SU-DHL-6 (cell line): ENCODE data around the gene TEX9.

Experiments used
- H2AFZ ChIP-seq: fragments of 200-600 bp; sonication (generic); 2 replicates; pipeline ENCODE4 v1.6.1; 2014; ENCODE audit warnings: low read depth, mild to moderate bottlenecking, moderate library complexity, mixed read lengths, antibody characterized with exemption, low read length; ENCODE audit not compliant: severe bottlenecking
- H3F3A ChIP-seq: fragments of 200-600 bp; shearing (Covaris generic); 2 replicates; pipeline ENCODE4 v1.6.0; 2016; ENCODE audit warnings: antibody characterized with exemption, mild to moderate bottlenecking; ENCODE audit not compliant: insufficient read depth
- H3K27ac ChIP-seq: fragments of 200-600 bp; sonication (generic); 2 replicates; pipeline ENCODE4 v1.5.1; 2016; ENCODE audit warnings: low read depth, mild to moderate bottlenecking, low read length, moderate library complexity, mixed read lengths
- H3K27me3 ChIP-seq: fragments of 200-600 bp; sonication (generic), shearing (Covaris generic); 2 replicates; pipeline ENCODE4 v1.6.0; 2014; ENCODE audit warnings: mild to moderate bottlenecking, low read length
- H3K36me3 ChIP-seq: fragments of 200-600 bp; sonication (generic); 2 replicates; pipeline ENCODE4 v1.6.1; 2014; ENCODE audit warnings: mild to moderate bottlenecking, low read length, mixed read lengths
- H3K4me2 ChIP-seq: fragments of 300-600, 200-600 bp; shearing (Covaris generic), sonication (generic); 2 replicates; pipeline ENCODE4 v1.6.0; 2014; ENCODE audit warnings: low read length, low read depth, mild to moderate bottlenecking; ENCODE audit not compliant: poor library complexity, severe bottlenecking
- H3K4me3 ChIP-seq: fragments of 200-600 bp; sonication (generic); 2 replicates; pipeline ENCODE4 v1.5.1; 2014; ENCODE audit warnings: antibody characterized with exemption, low read length, mild to moderate bottlenecking, mixed read lengths; ENCODE audit not compliant: insufficient read depth, poor library complexity, severe bottlenecking
- H3K79me2 ChIP-seq: fragments of 200-600 bp; sonication (generic); 2 replicates; pipeline ENCODE4 v1.6.1; 2014; ENCODE audit warnings: mild to moderate bottlenecking, low read length, moderate library complexity; ENCODE audit not compliant: insufficient read depth
- H3K9ac ChIP-seq: fragments of 200-600 bp; sonication (generic); 2 replicates; pipeline ENCODE4 v1.7.0; 2014; ENCODE audit warnings: mild to moderate bottlenecking, low read length
- H3K9me2 ChIP-seq: fragments of 200-600 bp; sonication (generic); replicated peaks from 2 replicates; pipeline ENCODE4 v1.6.1; 2014; ENCODE audit warnings: low read length; ENCODE audit not compliant: insufficient read depth
- H3K9me3 ChIP-seq: fragments of 200-600 bp; sonication (generic); 2 replicates; pipeline ENCODE4 v1.6.1; 2014; ENCODE audit warnings: low read length, mixed read lengths; ENCODE audit not compliant: insufficient read depth
- H4K20me1 ChIP-seq: fragments of 200-600 bp; sonication (generic); 2 replicates; pipeline ENCODE4 v1.6.1; 2014; ENCODE audit warnings: low read depth, mild to moderate bottlenecking, antibody characterized with exemption, low read length, moderate library complexity, mixed read lengths
- EZH2phosphoT487 ChIP-seq: fragments of 200-600 bp; sonication (generic), shearing (Covaris generic); conservative IDR thresholded peaks from 2 replicates; pipeline ENCODE4 v1.6.1; 2018; ENCODE audit warnings: mild to moderate bottlenecking, antibody characterized with exemption, low read length, moderate library complexity, mixed read lengths
- TF ChIP-seq, protein P1 (sequence below): fragments of 200-600 bp; sonication (generic); IDR thresholded peaks from one replicate; pipeline ENCODE4 v1.5.1; 2017; ENCODE audit warnings: antibody characterized with exemption, mild to moderate bottlenecking, low read length, moderate library complexity; ENCODE audit not compliant: insufficient read depth, poor library complexity, severe bottlenecking

TEX9 gene

DNA sequence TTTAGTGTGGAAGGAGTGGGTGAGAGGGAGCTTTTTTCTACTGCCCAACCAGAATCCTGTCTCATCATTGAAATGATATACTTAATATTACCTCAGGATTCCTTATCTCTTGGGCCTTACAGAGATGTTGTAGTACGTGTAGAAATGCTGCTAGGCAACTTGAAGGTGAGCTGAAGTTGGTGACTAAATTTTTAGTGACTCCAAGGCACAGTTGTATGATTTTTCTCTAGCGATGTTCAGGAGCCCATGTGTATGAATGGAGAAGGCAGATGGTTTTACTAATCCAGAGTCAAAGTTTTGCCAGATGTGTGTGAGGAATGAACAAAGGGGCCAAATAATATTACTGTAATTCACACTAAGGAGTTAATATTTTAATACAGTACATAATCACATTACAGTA is 42.8 kb upstream of the TEX9 start:
- Histone ChIP-seq H3K9me2 (no peaks in the 10 kb centered on the region), H3K79me2 (no peaks in the 10 kb centered on the region), H3K27me3 (no peaks in the 10 kb centered on the region), H4K20me1 (no peaks in the 10 kb centered on the region), H3K9me3 (no peaks in the 10 kb centered on the region), H3K9ac (no peak overlapping the region), H3K36me3 (no peaks in the 10 kb centered on the region; the same call in 1 of the 2 replicates), H3K4me2 (no peak overlapping the region), H3K27ac (no peak overlapping the region), H3F3A (no peaks in the 10 kb centered on the region), H2AFZ (no peak overlapping the region), H3K4me3 (no peak overlapping the region)
- TF ChIP-seq, protein P1, sequence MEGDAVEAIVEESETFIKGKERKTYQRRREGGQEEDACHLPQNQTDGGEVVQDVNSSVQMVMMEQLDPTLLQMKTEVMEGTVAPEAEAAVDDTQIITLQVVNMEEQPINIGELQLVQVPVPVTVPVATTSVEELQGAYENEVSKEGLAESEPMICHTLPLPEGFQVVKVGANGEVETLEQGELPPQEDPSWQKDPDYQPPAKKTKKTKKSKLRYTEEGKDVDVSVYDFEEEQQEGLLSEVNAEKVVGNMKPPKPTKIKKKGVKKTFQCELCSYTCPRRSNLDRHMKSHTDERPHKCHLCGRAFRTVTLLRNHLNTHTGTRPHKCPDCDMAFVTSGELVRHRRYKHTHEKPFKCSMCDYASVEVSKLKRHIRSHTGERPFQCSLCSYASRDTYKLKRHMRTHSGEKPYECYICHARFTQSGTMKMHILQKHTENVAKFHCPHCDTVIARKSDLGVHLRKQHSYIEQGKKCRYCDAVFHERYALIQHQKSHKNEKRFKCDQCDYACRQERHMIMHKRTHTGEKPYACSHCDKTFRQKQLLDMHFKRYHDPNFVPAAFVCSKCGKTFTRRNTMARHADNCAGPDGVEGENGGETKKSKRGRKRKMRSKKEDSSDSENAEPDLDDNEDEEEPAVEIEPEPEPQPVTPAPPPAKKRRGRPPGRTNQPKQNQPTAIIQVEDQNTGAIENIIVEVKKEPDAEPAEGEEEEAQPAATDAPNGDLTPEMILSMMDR = no peak
- TF ChIP-seq EZH2phosphoT487 = no peak

DNA sequence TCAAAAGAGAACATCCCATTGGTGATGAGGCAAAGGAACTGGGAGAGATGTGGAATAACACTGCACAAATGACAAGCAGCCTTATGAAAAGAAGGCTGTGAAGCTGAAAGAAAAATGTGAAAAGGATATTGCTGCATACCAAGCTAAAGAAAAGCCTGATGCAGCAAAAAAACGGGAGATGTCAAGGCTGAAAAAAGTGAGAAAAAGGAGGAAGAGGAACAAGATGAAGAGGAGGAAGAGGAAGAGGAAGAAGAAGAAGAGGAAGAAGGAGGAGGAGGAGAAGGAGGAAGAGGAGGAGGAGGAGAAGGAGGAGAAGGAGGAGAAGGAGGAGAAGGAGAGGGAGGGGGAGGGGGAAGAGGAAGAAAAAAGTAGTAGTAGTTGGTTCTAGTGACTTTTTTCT is 41.8 kb upstream of the TEX9 start:
- Histone ChIP-seq H3K4me2 (no peak overlapping the region), H3F3A (no peaks in the 10 kb centered on the region), H3K9ac (no peak overlapping the region), H3K27me3 (no peaks in the 10 kb centered on the region), H3K4me3 (no peak overlapping the region), H3K9me3 (no peaks in the 10 kb centered on the region), H2AFZ (no peak overlapping the region), H3K36me3 (no peaks in the 10 kb centered on the region; the same call in 1 of the 2 replicates), H4K20me1 (no peaks in the 10 kb centered on the region), H3K27ac (no peak overlapping the region), H3K9me2 (no peaks in the 10 kb centered on the region), H3K79me2 (no peaks in the 10 kb centered on the region)
- TF ChIP-seq EZH2phosphoT487 = no peak
- TF ChIP-seq, protein P1 = no peak

DNA sequence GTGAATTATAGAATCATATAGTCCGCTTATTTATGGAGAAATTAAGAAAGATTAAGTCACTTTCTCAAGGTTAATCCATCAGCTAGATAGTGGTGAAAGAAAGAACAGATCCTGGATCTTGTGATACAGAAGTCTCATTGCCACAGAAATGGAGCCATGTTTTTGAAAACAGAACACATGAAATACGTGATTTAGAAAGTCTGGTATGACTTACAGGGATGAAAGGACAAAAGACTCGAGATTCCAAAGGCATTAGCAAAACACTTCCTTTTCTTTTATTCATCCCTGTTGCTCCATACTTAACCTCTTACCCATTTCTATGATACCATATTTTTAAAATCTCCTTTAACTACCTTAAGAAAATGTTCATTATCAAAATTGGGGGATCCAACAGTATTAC is 40.0 kb upstream of the TEX9 start:
- no peaks in the 10 kb centered on the region for H3K79me2 ChIP-seq
- no peaks in the 10 kb centered on the region for H3K9me3 ChIP-seq
- H3K36me3 ChIP-seq = no peaks in the 10 kb centered on the region
- H3K4me2 ChIP-seq = no peak overlapping the region
- H3F3A ChIP-seq = no peaks in the 10 kb centered on the region
- H3K27me3 ChIP-seq = no peaks in the 10 kb centered on the region
- no peak overlapping the region for H3K27ac ChIP-seq
- no peaks in the 10 kb centered on the region for H4K20me1 ChIP-seq
- no peak overlapping the region for H3K9ac ChIP-seq
- H3K9me2 ChIP-seq = no peaks in the 10 kb centered on the region
- no peak overlapping the region for H3K4me3 ChIP-seq
- no peak overlapping the region for H2AFZ ChIP-seq
- TF ChIP-seq, protein P1 = no peak
- TF ChIP-seq EZH2phosphoT487 = no peak
